Kidney glomerular epithelial cell (primary cell): ENCODE results near the gene OR8B12.

Experiments used
- DNase-seq: peaks from one replicate; lab custom pipeline; 2025; lab: John Stamatoyannopoulos, UW

OR8B12 gene, protein sequence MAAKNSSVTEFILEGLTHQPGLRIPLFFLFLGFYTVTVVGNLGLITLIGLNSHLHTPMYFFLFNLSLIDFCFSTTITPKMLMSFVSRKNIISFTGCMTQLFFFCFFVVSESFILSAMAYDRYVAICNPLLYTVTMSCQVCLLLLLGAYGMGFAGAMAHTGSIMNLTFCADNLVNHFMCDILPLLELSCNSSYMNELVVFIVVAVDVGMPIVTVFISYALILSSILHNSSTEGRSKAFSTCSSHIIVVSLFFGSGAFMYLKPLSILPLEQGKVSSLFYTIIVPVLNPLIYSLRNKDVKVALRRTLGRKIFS

DNA sequence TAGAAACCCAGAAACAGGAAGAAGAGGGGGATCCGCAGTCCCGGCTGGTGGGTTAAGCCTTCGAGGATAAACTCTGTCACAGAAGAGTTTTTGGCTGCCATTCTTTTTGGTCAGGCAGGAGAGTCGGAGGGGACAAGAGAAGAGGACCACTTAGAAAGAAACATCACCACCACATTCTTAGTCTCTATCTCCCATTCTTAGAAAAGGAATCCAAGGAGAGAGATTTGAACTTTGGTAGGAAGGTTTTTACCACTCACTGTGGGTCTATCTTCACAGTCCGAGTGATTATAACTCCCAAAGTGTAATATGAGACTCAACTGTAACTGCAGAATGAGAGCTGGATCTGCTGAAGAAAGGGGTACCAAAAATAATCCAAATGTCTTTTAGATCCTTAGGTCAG is at the start of gene OR8B12:
TSS of gene OR8B12 (minus strand) at position 101 of the 400 bp plus-strand sequence. CDS start at position 101, 0 bp downstream.
- no peak for DNase-seq

DNA sequence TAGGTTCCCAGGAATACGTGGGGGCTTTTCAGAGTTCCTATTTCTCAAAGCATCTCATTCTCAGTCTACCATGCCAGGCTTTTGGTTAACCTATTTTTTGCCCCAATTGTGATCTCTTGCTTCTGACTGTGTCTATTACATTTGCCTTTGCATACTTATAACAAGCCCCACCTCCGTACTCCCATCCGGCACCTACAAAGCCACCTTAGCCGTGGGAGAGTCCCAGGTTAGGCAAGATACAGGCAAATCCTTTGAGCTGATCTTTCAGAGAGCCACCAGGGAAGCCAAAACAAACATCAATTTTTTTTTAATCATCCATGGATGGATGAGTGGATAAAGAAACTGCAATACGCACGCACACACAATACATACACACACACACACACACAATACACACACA is 49.2 kb upstream of the OR8B12 start:
- no peak for DNase-seq

DNA sequence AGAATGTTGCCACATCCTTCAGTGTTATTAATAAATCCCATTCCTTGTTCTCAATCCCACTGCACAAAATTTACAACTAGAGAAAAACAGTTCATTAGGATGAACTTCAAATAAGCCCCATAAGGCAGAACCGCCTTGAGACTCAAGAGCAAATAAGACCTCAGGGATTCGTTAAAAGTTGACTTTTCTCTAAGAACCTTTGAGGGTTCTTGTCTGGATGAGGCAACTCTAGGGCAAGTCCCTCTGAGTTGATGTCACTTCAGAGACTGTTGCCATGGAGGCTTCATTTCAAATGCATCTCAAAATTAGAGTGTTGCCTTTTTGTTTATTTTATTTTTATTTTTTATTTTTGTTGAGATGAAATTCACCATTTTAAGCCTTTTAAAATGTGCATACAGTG is 48.0 kb upstream of the OR8B12 start:
- no peak for DNase-seq

DNA sequence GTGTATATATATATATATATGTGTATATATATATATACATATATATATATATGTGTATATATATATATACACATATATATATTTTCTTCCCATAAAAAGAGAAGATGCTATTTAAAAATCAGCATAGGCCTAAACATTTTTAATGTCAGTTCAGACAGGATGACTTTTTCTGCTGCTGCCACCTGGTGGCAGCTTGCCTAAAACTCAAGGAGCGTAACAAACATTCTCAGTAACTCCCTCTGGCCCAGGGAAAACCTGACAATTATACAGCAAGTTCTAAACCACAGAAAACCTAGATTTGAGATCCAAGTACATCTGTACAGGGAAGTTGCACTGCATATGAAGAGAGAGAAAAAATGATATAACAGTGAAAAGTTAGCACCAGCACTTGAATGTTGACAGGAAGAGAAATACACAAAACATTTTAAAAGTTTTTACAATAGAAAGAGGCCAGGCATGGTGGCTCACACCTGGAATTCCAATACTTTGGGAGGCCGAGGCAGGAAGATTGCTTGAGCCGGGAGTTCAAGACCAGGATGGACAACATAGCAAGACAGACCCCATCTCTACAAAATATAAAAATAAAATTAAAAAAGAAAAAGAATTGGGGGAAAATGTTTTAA is 42.9 kb upstream of the OR8B12 start:
- peak; percentile 51 for DNase-seq

DNA sequence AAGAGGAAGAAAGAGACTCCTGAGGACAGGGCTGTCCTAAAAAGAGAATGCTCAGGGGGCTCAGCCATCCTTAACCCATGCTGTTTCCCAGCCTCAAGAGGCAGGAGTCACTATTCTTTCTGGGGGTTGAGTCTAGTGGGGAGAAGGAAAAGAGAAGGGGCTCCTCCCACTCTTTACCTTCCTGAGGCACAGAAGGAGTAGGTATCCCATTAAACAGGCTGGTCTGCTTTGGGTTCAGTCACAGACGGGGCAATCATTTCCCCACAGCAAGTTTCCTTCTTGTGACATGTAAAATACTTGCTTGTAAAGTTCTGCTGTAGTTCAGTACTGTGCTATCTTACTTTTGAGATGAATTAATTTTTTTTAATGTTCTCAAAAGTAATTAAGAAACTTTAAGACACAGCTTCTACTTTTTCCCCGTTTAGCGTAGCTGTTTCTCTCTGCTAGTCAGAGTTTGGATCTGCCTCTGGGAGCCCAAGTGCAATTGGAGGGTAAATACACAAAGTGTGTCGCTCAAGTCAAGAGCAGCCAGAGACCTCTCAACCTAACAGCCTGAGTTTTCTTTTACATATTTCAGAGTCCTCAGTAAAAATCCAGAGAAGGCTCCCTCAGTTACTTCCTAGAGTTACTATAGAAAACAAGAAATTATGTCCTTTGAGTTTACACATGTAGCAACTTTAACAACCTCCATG is 41.4 kb upstream of the OR8B12 start:
- no peak for DNase-seq

DNA sequence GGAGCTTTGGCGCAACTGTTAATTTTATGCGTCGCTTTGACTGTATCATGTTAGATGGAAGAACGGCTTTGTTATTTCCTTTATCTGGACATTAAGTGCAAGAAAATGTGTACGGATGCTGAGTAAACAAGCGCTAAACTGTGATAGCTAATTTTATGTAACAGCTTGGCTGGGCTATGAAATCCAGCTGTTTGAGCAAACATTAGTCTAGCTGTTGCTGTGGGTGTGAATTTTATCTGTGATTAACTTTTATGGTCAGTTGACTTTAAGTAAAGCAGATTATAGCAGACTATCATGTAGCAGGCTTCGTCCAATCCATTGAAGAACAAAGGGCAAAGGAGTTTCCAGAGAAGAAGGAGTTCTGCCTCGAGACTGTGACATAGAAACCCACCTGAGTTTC is 40.3 kb upstream of the OR8B12 start:
- DNase-seq: no peak

DNA sequence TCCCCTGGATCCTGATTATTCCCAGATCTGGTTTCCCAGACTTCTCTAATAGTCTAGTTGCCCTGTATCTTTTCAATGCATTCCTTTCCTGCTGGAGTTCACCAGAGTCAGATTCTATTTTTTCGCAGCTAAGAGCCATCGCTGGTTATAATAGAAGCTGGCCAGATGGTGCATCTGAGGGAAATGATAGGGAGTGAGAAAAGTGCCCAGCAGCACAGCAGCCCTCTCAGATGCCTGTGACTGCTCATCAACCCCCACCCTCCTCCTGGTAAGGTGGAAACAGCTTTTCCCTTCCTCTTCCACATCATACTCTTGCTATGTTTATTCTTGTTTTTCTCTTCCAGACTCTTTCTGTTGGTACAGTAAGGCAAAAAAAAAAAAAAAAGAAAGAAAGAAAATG is 39.1 kb upstream of the OR8B12 start:
- DNase-seq: no peak

DNA sequence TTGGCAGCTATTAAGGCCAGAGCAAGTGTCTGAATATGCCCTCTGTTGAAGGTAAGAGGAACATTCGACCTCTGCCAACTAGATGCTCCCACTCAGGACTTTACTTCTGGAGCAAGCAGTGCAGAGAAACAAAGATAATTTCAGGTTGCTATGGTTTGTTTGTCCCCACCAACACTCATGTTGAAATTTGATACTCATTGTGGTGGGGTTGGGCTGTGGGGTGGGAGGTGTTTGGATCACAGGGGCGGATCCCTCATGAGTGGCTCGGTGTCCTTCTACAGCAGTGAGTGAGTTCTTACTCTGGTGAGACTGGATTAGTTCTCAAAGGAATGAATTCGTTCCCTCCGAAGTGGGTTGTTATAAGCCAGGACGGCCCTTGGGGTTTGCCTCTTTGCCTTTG is 38.4 kb upstream of the OR8B12 start:
- DNase-seq: no peak

DNA sequence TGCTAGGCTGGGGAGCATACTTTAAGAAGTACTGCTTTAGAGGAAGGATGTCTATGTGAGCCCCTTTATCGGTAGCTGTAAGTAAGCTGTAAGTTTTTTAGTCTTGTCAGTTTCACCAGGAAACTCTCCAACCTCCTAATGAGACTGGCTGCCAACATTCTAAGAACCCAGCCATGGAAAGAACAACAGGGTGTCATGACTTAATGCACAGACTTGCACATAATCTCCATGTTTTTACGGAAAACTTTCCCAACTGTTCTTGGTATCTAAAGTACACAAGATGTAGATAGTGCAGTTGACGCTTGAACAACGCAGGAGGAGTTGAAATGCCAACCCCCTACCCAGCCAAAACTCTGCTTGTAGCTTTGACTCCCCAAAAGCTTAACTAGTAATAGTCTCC is 35.3 kb upstream of the OR8B12 start:
- no peak for DNase-seq

DNA sequence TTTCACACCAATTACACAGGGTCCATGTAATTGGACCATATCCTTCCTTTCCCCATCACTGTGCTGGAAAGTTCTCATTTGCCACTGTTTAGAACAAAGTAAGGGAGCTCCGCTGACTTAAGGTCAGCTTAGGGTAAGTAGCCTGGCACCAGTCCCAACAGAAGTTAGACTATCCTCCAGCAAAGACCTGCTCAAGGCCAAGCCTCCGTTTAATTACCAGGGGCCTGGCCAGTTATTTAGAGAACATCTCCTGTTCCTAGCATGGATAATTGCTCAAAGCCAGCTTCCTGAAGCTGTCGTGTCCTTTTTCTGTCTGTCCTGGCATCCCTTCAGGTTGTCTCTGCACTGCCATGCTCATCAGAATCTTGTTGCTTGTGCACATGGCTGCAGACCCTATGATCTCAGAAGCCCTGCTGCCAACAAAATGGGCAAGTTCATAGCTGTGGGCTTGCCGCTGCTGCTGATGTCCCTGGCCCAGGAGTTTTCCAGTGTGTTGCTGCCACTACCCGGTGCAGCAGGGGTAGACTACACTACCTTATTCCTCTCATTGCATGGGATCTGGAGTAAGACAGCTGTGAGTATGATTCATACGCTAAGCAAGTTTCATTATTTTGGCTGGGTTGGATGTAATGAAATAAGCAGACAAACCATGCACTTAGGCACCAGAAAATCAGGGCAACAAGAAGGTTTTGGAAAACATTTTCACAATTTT is 34.4 kb upstream of the OR8B12 start:
- DNase-seq: no peak

DNA sequence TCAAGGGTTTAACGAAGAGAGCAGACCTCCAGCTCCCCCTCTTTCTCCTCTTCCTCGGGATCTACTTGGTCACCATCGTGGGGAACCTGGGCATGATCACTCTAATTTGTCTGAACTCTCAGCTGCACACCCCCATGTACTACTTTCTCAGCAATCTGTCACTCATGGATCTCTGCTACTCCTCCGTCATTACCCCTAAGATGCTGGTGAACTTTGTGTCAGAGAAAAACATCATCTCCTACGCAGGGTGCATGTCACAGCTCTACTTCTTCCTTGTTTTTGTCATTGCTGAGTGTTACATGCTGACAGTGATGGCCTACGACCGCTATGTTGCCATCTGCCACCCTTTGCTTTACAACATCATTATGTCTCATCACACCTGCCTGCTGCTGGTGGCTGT is 26.7 kb upstream of the OR8B12 start:
- DNase-seq: no peak

DNA sequence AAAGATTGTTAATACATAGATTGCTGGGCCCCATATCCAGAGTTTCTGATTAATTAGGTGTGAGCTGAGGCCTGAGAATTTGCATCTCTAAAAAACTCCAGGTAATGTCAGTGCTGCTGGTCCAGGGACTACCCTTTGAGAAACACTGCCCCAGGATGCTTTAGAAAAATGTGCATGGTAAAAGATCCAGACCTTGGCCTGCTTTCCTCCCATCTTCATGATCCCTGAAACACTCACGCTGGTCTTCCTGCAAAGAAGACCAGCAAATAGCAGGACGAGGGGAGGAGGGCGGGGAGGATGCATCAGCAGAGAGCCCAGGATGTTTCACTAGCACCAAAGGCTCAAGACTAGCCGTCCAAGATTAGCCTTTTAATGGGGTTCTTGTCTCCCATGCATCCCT is 26.2 kb upstream of the OR8B12 start, which contains the start of gene OR8A1:
TSS of gene OR8A1 (plus strand) at position 301 of the 400 bp plus-strand sequence. CDS start 123 bp downstream, outside the sequence.
- DNase-seq: no peak

DNA sequence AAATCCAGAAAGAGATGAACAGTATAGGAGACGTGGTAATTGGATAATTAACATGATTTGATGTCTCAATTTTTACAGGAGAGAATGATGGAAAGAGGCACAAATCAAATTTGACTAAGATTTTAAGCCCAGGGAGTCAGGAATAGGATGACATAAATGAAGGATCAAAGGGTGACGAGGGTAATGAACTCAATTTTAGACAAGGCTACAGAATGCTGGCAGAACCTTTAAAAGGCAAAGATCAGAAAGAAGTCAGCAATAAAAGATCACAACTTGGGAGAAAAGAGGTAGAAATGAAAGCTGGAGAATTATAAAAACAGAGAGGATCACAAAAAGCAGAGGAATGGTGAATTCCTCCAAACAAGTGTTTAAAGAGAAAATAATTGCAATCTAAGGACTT is 13.4 kb upstream of the OR8B12 start:
- no peak for DNase-seq

DNA sequence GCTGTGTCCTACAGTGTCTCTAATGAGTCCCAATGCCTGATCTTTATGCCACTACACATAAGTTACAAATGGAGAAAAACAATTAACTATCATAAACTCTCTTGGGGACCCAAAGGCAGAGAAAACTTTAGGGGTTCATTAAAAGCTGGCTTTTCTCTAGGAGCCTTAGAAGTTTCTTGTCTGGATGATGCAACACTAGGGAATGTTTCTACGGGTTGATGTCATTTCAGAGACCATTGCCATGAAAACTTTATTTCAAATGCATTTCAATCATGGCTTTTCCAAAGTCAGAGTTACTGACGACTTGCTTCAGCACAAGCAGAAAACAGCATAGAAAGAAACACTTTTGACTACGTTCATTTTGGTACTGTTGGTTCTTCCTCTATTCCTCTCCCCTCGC is 8.5 kb upstream of the OR8B12 start:
- DNase-seq: no peak

DNA sequence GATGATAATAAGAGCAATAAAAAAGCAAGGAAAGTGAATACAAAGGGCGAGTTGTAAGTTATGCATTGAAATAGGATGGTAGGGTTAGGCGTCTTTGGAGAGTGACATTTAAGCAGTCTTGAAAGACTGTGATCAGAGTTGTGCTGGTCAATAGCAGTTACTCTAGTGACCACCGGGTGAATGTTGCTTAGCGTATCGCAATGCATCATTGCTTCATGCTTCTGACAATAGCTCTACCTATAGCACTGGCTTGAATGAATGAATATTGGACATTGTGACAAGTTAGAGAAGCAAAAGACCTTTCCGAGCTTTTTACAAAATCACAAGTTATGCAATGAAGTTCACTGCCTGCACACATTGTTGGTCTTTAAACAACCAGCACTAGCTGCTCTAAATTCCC is 7.7 kb upstream of the OR8B12 start:
- no peak for DNase-seq

DNA sequence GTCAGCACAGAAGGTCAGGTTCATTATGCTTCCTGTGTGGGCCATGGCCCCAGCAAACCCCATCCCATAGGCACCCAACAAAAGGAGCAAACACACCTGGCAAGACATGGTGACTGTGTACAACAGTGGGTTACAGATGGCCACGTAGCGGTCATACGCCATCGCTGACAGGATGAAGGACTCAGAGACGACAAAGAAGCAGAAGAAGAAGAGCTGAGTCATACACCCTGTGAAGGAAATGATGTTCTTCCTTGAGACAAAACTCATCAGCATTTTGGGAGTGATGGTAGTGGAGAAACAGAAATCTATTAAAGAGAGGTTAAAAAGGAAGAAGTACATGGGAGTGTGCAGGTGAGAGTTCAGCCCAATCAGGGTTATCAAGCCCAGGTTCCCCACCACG is 309 bp downstream of the OR8B12 start:
- no peak for DNase-seq

DNA sequence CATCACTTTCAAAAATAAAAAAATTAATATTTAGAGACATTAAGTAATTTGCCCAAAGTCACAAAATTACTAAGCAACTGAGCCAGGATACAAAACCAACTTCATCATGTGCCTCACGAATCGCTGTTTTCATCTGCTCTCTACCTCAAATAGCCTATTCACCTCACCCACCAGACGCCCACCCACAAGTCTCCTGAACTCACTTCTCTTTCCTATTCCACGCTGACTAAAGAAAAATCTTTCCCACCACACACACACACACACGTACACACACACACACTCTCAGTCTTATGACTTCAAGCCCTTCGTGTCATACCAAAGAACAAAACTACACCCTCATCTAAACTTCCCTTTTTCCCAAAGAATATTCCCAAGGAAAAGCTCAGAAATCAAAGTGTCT is 2.2 kb downstream of the OR8B12 start:
- no peak for DNase-seq

DNA sequence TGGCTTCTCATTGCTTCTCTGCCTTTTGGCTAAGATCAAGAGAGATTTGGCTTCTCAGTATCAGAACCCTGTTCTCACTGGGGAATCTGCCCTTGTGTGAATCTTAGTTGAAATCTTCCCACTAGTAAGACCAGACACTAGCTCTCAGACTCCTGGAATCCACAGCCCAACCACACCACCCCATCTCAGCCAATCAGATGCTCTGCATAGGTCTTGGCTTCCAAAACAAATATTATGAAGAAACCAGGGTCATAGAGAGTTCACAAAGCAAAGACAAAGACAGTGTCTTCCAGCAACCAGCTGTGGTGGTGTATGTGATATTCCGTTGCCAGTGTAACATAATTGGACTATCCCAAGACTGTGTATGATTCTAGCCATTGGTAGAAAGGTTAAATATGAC is 5.4 kb downstream of the OR8B12 start:
- peak; percentile 31 for DNase-seq

DNA sequence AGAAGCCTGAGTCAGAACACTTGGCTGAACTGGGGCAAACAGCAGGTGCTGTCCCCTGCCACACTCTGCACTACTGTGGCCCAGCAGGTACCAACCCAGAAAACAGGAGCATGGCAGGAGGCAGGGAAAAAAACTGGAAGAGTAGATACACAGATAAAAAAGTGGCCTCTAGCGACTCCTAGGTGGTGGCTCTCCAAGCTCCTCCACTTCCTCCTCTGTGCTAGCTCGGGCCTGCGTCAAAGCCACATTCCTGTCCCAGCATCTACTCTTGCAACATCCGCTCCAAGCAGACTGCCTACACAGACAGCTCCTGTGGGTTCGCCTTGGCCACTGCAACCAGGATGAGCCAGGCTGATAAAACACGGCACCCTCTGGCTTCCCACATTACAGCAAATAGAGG is 6.9 kb downstream of the OR8B12 start:
- no peak for DNase-seq

DNA sequence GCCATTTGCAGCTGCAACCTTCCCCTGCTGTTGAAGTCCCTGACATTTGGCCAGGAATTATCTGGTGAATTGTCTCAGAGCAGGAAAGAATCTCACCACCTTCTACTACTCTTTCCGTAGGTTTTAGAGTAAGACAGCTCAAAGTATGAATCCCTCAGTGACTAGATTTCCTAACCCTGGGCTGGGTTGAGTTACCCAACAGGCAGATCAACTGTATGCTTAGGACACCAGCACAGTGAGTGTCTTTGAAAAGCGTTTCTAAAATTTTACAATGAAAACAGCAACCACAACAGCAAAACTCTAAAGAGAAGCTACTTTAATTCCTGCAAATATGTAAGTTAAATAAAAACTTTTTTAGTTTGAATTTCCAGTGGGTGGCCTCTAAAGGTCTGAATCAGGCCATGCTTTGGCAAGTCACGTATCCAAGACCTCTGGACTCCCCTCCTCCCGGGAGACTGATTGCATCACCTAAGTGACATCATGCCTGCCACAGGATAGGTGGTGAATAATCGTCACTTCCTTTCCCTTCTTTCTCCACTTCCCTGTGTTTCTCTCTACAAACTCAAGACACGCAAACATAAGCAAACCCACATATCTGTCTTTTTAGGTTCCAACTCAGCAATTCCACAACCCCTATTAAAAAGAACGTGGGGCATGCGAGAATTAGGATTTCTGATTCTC is 7.8 kb downstream of the OR8B12 start:
- no peak for DNase-seq

DNA sequence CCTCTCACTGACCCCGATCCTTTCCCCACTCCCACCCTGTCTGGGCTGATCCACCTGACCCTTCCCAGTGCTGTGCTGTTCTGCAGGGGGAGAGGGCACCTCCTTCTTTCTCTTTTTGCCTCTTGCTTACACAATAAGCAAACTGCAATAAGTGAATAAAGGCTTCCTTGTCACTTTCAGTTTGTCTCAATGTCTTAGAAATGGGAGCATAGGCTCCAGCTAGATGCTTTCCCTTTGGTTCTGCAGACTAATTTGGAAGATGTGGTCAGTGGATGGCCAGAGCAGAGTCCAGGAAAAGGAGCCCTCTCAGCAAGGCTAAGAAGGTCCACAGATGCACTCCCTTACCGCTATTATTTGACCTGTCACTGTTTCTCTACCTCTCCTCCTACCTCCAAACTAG is 9.4 kb downstream of the OR8B12 start:
- no peak for DNase-seq

DNA sequence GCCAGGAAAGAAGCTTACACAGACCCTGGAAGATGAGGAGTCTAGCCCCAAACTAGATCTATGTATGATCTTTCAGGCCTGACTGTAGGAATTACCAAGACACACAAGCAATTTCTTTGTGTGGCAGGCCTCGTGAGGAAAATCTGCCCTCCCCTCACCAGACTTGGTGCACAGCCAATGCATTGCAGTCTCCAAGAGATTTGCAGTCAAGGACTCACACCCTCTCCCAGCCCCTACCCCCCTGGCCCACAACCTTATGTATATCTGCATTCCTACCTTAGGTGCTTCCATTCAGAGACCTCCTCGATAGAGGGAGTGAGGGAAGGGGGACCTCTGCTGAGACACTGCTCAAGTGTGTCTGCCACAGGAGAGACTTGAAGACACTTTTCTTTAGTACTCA is 9.8 kb downstream of the OR8B12 start:
- DNase-seq: no peak
